Stomach (tissue), 9 donors: ENCODE data around the gene FAAP100. TPM values are rescaled to one million over a fixed set of nuclear protein-coding genes. Genes with fewer than 3 reads are reported as not detected.

ENCODE experiments used
- DNase-seq, 2 donors: peaks; one replicate each; pipeline versions ENCODE4 v3.0.0 to v3.0.0-alpha.2; 2013 to 2019
- H3K27ac ChIP-seq, 5 donors: fragments of 200-600 bp in 4 of 5; sonication (generic) in 4 of 5; one replicate each; pipeline ENCODE4 v1.5.1; 2013 to 2019; ENCODE audit warnings: mild to moderate bottlenecking in 1 of 5, moderate library complexity in 1 of 5
- H3K27me3 ChIP-seq, 3 donors: fragments of 200-600 bp; sonication (generic); one replicate each; pipeline ENCODE4 v1.5.1; 2017 to 2019; ENCODE audit warnings: mixed run types in 1 of 3
- H3K36me3 ChIP-seq, 4 donors: fragments of 200-600 bp; sonication (generic); 1 replicate in 3 of 4; 2 replicates in 1 of 4; pipeline ENCODE4 v1.5.1; 2016 to 2019
- H3K4me1 ChIP-seq, 4 donors: fragments of 200-600 bp; sonication (generic); one replicate each; pipeline ENCODE4 v1.5.1; 2016 to 2019
- H3K4me3 ChIP-seq, 4 donors: fragments of 200-600 bp; sonication (generic) in 3 of 4; one replicate each; pipeline ENCODE4 v1.5.1; 2016 to 2019; ENCODE audit warnings: mild to moderate bottlenecking in 1 of 4
- H3K9me3 ChIP-seq, 4 donors: fragments of 200-600 bp; sonication (generic); one replicate each; pipeline ENCODE4 v1.5.1; 2016 to 2019
- CTCF ChIP-seq, 7 experiments: fragments of 450-650 bp in 4 of 7; fragments of 200-600 bp in 3 of 7; sonication (generic) in 3 of 7; IDR thresholded peaks; one replicate each; pipeline ENCODE4 v1.5.1; 2016 to 2019; ENCODE audit warnings: antibody characterized with exemption in 7 of 7, control low read depth in 2 of 7, mild to moderate bottlenecking in 1 of 7
- EP300 ChIP-seq: sonication (generic); formaldehyde crosslinking; IDR thresholded peaks from one replicate; pipeline ENCODE4 v1.6.1; 2017; ENCODE audit warnings: antibody characterized with exemption
- POLR2A ChIP-seq, 4 donors: fragments of 450-650 bp; IDR thresholded peaks; one replicate each; pipeline ENCODE4 v1.6.1; 2016; ENCODE audit warnings: antibody characterized with exemption in 4 of 4, control low read depth in 2 of 4, mild to moderate bottlenecking in 1 of 4, moderate library complexity in 1 of 4
- POLR2AphosphoS5 ChIP-seq, 3 donors: sonication (generic); formaldehyde crosslinking; IDR thresholded peaks; one replicate each; pipeline ENCODE4 v1.6.1; 2016; ENCODE audit warnings: antibody characterized with exemption in 3 of 3
- WGBS, 5 donors: extraction: QIAGEN DNeasy Blood & Tissue Kit in 3 of 5; methylation state at CpG; one replicate each; pipeline versions ENCODE4 v1.1.5 to v1.1.7; 2013 to 2018; 5-methylcytosine and 5-hydroxymethylcytosine counted together
- intact Hi-C: fragments of 100-400 bp; cut with DNase I; formaldehyde crosslinking; loops from one replicate; pipeline ENCODE4 v1.15.1; 2023; ENCODE audit warnings: low total_unique reads
- polyA plus RNA-seq, 3 donors: library from polyadenylated mRNA; stranded (reverse); fragments of 200-250 nt; gene quantifications; one replicate each; pipeline ENCODE4 v1.2.3, GENCODE V29; 2013
- total RNA-seq, 5 donors: library from RNA; depleted of rRNA; stranded (reverse); fragments of >200 nt; gene quantifications; one replicate each; pipeline versions ENCODE4 v1.1.0 to v1.2.3, GENCODE V29; 2014 to 2016
- donor health status: healthy with polysubstance abuse.
- donor health status: Bipolar disorder and iron deficiency.
- donor health status: healthy.

The FAAP100 gene
- total and polyA plus RNA-seq, 8 donors, result 11.9 to 130 (median 24.3) TPM

- Histone ChIP-seq H3K9me3 (no peaks in the 10 kb centered on the region), H3K36me3 (peaks cover 64 to 97% (median 96%) of the 10 kb centered on the region in 4 donors), H3K27me3 (no peaks in the 10 kb centered on the region), H3K4me1 (no peaks in the 10 kb centered on the region), H3K27ac (no peak overlapping the region), H3K4me3 (no peak overlapping the region)
- TF ChIP-seq POLR2AphosphoS5 (IDR thresholded peaks at IDR 0.05) (no peak), POLR2A (IDR thresholded peaks at IDR 0.05) (no peak), CTCF (IDR thresholded peaks at IDR 0.05) (no peak), EP300 (no peak)
- DNase-seq, result no peak
- intact Hi-C loops, result no loop called here
- WGBS, 5 donors, result 84 to 90% (median 89%) methylated on average over 6 of the region's 6 CpGs
Observed at GRCh38 chr17:81583589-81584342, 31.6 kb upstream of the FAAP100 start.

GRCh38 chr17:81582749-81583148 lies 30.6 kb upstream of the FAAP100 start:
- TF ChIP-seq CTCF (IDR thresholded peaks at IDR 0.05) (no peak), EP300 (no peak), POLR2A (IDR thresholded peaks at IDR 0.05) (no peak), POLR2AphosphoS5 (IDR thresholded peaks at IDR 0.05) (no peak)
- peaks cover 3 to 7% (median 5%) of the 10 kb centered on the region in 4 donors for H3K4me1 ChIP-seq
- no peak for DNase-seq
- no peaks in the 10 kb centered on the region for H3K27me3 ChIP-seq
- no peak overlapping the region for H3K27ac ChIP-seq
- H3K9me3 ChIP-seq, result no peaks in the 10 kb centered on the region
- intact Hi-C loops, result no loop called here
- H3K4me3 ChIP-seq, result no peak overlapping the region
- H3K36me3 ChIP-seq, result peaks cover 60 to 96% (median 96%) of the 10 kb centered on the region in 4 donors
- 86 to 93% (median 91%) methylated on average over 12 of the region's 12 CpGs for WGBS, 5 donors

GRCh38 chr17:81582341-81582740 lies 30.2 kb upstream of the FAAP100 start:
- no peaks in the 10 kb centered on the region for H3K27me3 ChIP-seq
- peaks cover 59 to 96% (median 92%) of the 10 kb centered on the region in 4 donors for H3K36me3 ChIP-seq
- no peak for DNase-seq
- no peaks in the 10 kb centered on the region for H3K9me3 ChIP-seq
- no peak overlapping the region for H3K4me3 ChIP-seq
- TF ChIP-seq EP300, result no peak
- no peak for TF ChIP-seq POLR2AphosphoS5 (IDR thresholded peaks at IDR 0.05)
- no peak for TF ChIP-seq POLR2A (IDR thresholded peaks at IDR 0.05)
- no peak for TF ChIP-seq CTCF (IDR thresholded peaks at IDR 0.05)
- intact Hi-C loops, result no loop called here
- peaks cover 8 to 11% (median 9%) of the 10 kb centered on the region in 4 donors for H3K4me1 ChIP-seq
- WGBS, 5 donors, result 84 to 94% (median 92%) methylated on average over 5 of the region's 5 CpGs
- H3K27ac ChIP-seq, result no peak overlapping the region

GRCh38 chr17:81581758-81582157 lies 29.6 kb upstream of the FAAP100 start:
- TF ChIP-seq CTCF (IDR thresholded peaks at IDR 0.05), result no peak
- TF ChIP-seq EP300, result no peak
- no peak for TF ChIP-seq POLR2AphosphoS5 (IDR thresholded peaks at IDR 0.05)
- no peak for TF ChIP-seq POLR2A (IDR thresholded peaks at IDR 0.05)
- H3K4me1 ChIP-seq, result peaks cover 13 to 16% (median 14%) of the 10 kb centered on the region in 4 donors
- 89 to 94% (median 91%) methylated on average over 8 of the region's 8 CpGs for WGBS, 5 donors
- peaks cover 54 to 90% (median 86%) of the 10 kb centered on the region in 4 donors for H3K36me3 ChIP-seq
- intact Hi-C loops, result no loop called here
- no peak overlapping the region for H3K4me3 ChIP-seq
- H3K27ac ChIP-seq, result no peak overlapping the region
- H3K9me3 ChIP-seq, result no peaks in the 10 kb centered on the region
- H3K27me3 ChIP-seq, result no peaks in the 10 kb centered on the region
- no peak for DNase-seq
